HEK293 (cell line): ENCODE data around the gene MCM10.

Experiments used
- CTCF ChIA-PET: fragments of 350-600 bp; formaldehyde crosslinking; extraction: SDS; loops from one replicate; lab custom pipeline; 2021; ENCODE audit warnings: antibody characterized with exemption; lab: Yijun Ruan, JAX
- POLR2A ChIA-PET: fragments of 300-600 bp; formaldehyde crosslinking; extraction: SDS; loops from one replicate; lab custom pipeline; 2020; ENCODE audit warnings: antibody characterized with exemption, inconsistent platforms; lab: Yijun Ruan, JAX
- H3K27ac ChIP-seq: fragments of 200-500 bp; sonication (Bioruptor generic); 2 replicates; pipeline ENCODE4 v1.5.1; 2014; ENCODE audit warnings: low read depth, low read length, control low read depth, inconsistent platforms; ENCODE audit errors: extremely low read depth
- H3K36me3 ChIP-seq, 2 experiments: fragments of 200-500 bp in 1 of 2; sonication (Bioruptor generic) in 1 of 2; 1 replicate in 1 of 2; 2 replicates in 1 of 2; pipeline ENCODE4 v1.5.1; 2014 to 2017; ENCODE audit warnings: inconsistent platforms in 2 of 2, low read length in 2 of 2; ENCODE audit not compliant: control insufficient read depth in 2 of 2, insufficient read depth in 1 of 2
- H3K4me1 ChIP-seq: fragments of 200-500 bp; sonication (Bioruptor generic); 2 replicates; pipeline ENCODE4 v1.5.1; 2014; ENCODE audit warnings: mild to moderate bottlenecking, low read length, inconsistent platforms; ENCODE audit not compliant: control insufficient read depth, insufficient read depth
- H3K4me3 ChIP-seq: 2 replicates; pipeline ENCODE4 v1.5.1; 2011; ENCODE audit warnings: low read depth, mild to moderate bottlenecking, control low read depth, low read length, moderate library complexity
- H3K9me3 ChIP-seq: fragments of 200-500 bp; sonication (Bioruptor generic); 2 replicates; pipeline ENCODE4 v1.5.1; 2014; ENCODE audit warnings: low read depth, low read length, inconsistent platforms; ENCODE audit not compliant: control insufficient read depth, insufficient read depth
- BCL6B ChIP-seq: fragments of 450-650 bp; formaldehyde crosslinking; IDR thresholded peaks from 2 replicates; pipeline ENCODE4 v1.5.1; 2017; ENCODE audit warnings: missing biosample characterization, missing genetic modification characterization
- KLF1 ChIP-seq: fragments of 450-650 bp; formaldehyde crosslinking; IDR thresholded peaks from 2 replicates; pipeline ENCODE4 v1.5.1; 2016; ENCODE audit warnings: missing biosample characterization, missing genetic modification characterization
- OSR2 ChIP-seq: fragments of 450-650 bp; formaldehyde crosslinking; IDR thresholded peaks from 2 replicates; pipeline ENCODE4 v1.5.1; 2016; ENCODE audit warnings: missing biosample characterization, missing genetic modification characterization
- WT1 ChIP-seq: fragments of 450-650 bp; formaldehyde crosslinking; IDR thresholded peaks from 2 replicates; pipeline ENCODE4 v1.5.1; 2016; ENCODE audit warnings: missing biosample characterization, missing genetic modification characterization
- YY2 ChIP-seq: fragments of 450-650 bp; formaldehyde crosslinking; IDR thresholded peaks from 2 replicates; pipeline ENCODE4 v1.5.1; 2016; ENCODE audit warnings: missing biosample characterization, missing genetic modification characterization
- ZBTB26 ChIP-seq: fragments of 450-650 bp; formaldehyde crosslinking; optimal IDR thresholded peaks from 2 replicates; pipeline ENCODE3; 2016; ENCODE audit warnings: missing biosample characterization, mild to moderate bottlenecking, missing genetic modification characterization
- ZBTB48 ChIP-seq: fragments of 450-650 bp; formaldehyde crosslinking; IDR thresholded peaks from 2 replicates; pipeline ENCODE4 v1.5.1; 2016; ENCODE audit warnings: missing biosample characterization, missing genetic modification characterization
- ZNF132 ChIP-seq: fragments of 450-650 bp; formaldehyde crosslinking; IDR thresholded peaks from 2 replicates; pipeline ENCODE4 v1.5.1; 2017; ENCODE audit warnings: missing biosample characterization, missing genetic modification characterization, borderline replicate concordance
- ZNF140 ChIP-seq: fragments of 450-650 bp; formaldehyde crosslinking; IDR thresholded peaks from 2 replicates; pipeline ENCODE4 v1.5.1; 2016; ENCODE audit warnings: missing biosample characterization, missing genetic modification characterization
- ZNF175 ChIP-seq: fragments of 450-650 bp; formaldehyde crosslinking; IDR thresholded peaks from 2 replicates; pipeline ENCODE4 v1.5.1; 2016; ENCODE audit warnings: missing biosample characterization, missing genetic modification characterization
- ZNF214 ChIP-seq: fragments of 450-650 bp; formaldehyde crosslinking; IDR thresholded peaks from 2 replicates; pipeline ENCODE4 v1.5.1; 2017; ENCODE audit warnings: missing biosample characterization, mild to moderate bottlenecking, missing genetic modification characterization, borderline replicate concordance
- ZNF239 ChIP-seq: fragments of 450-650 bp; formaldehyde crosslinking; IDR thresholded peaks from 2 replicates; pipeline ENCODE4 v1.5.1; 2016; ENCODE audit warnings: missing biosample characterization, missing genetic modification characterization
- ZNF248 ChIP-seq: fragments of 450-650 bp; formaldehyde crosslinking; IDR thresholded peaks from 2 replicates; pipeline ENCODE4 v1.5.1; 2017; ENCODE audit warnings: missing biosample characterization, missing genetic modification characterization
- ZNF302 ChIP-seq: fragments of 450-650 bp; formaldehyde crosslinking; IDR thresholded peaks from 2 replicates; pipeline ENCODE4 v1.5.1; 2016; ENCODE audit warnings: missing biosample characterization, missing genetic modification characterization, low read depth
- ZNF391 ChIP-seq: fragments of 450-650 bp; formaldehyde crosslinking; IDR thresholded peaks from 2 replicates; pipeline ENCODE4 v1.5.1; 2016; ENCODE audit warnings: low read depth, missing biosample characterization, missing genetic modification characterization, borderline replicate concordance
- ZNF488 ChIP-seq: fragments of 450-650 bp; formaldehyde crosslinking; IDR thresholded peaks from 2 replicates; pipeline ENCODE4 v1.5.1; 2016; ENCODE audit warnings: missing biosample characterization, missing genetic modification characterization
- ZNF544 ChIP-seq: fragments of 450-650 bp; formaldehyde crosslinking; IDR thresholded peaks from 2 replicates; pipeline ENCODE4 v1.5.0; 2017; ENCODE audit warnings: missing biosample characterization, missing genetic modification characterization
- ZNF558 ChIP-seq: fragments of 450-650 bp; formaldehyde crosslinking; IDR thresholded peaks from 2 replicates; pipeline ENCODE4 v1.5.1; 2016; ENCODE audit warnings: missing biosample characterization, missing genetic modification characterization
- ZNF629 ChIP-seq: fragments of 450-650 bp; formaldehyde crosslinking; IDR thresholded peaks from 2 replicates; pipeline ENCODE4 v1.5.1; 2017; ENCODE audit warnings: missing biosample characterization, missing genetic modification characterization
- ZNF692 ChIP-seq: fragments of 450-650 bp; formaldehyde crosslinking; IDR thresholded peaks from 2 replicates; pipeline ENCODE4 v1.5.1; 2016; ENCODE audit warnings: missing biosample characterization, missing genetic modification characterization
- ZNF704 ChIP-seq: fragments of 450-650 bp; formaldehyde crosslinking; IDR thresholded peaks from 2 replicates; pipeline ENCODE4 v1.5.1; 2016; ENCODE audit warnings: missing biosample characterization, missing genetic modification characterization
- ZNF830 ChIP-seq: fragments of 450-650 bp; IDR thresholded peaks from 2 replicates; pipeline ENCODE4 v1.5.0; 2018; ENCODE audit warnings: missing biosample characterization, missing genetic modification characterization, low read depth, mild to moderate bottlenecking, moderate library complexity
- ZSCAN18 ChIP-seq: fragments of 450-650 bp; formaldehyde crosslinking; IDR thresholded peaks from 2 replicates; pipeline ENCODE4 v1.5.1; 2016; ENCODE audit warnings: missing biosample characterization, missing genetic modification characterization

MCM10 gene

GRCh38 chr10:13143766-13144165 lies 17.6 kb upstream of the MCM10 start (continued):
- no peak for TF ChIP-seq ZNF214 (tag by site-specific recombination)
- no peak for TF ChIP-seq ZNF140 (tag by site-specific recombination)
- TF ChIP-seq ZBTB48 (tag by site-specific recombination) = no peak

GRCh38 chr10:13144814-13145213 lies 16.5 kb upstream of the MCM10 start:
- CTCF ChIA-PET = interaction anchor here (0.6 kb wide), 1 partner anchor 16 kb away, joined by 3 read pairs; no protein-coding TSS in a partner anchor

GRCh38 chr10:13146379-13146778 lies 15.0 kb upstream of the MCM10 start:
- H3K27ac ChIP-seq = no peak overlapping the region
- H3K4me3 ChIP-seq = no peak overlapping the region
- TF ChIP-seq KLF1 (tag by site-specific recombination) (peak; percentile 88), ZNF830 (tag by site-specific recombination) (no peak)
- no peaks in the 10 kb centered on the region for H3K4me1 ChIP-seq
- no peaks in the 10 kb centered on the region for H3K9me3 ChIP-seq
- CTCF ChIA-PET = no interaction called here
- H3K36me3 ChIP-seq = no peaks in the 10 kb centered on the region
- POLR2A ChIA-PET = no interaction called here

More at GRCh38 chr10:13144814-13145213, 16.5 kb upstream of the MCM10 start:
- Histone ChIP-seq H3K9me3 (no peaks in the 10 kb centered on the region), H3K36me3 (peaks cover 0 to 10% of the 10 kb centered on the region in 2 experiments; a peak in 1 of 3 replicates), H3K4me3 (no peak overlapping the region), H3K27ac (no peak overlapping the region), H3K4me1 (no peaks in the 10 kb centered on the region)
- TF ChIP-seq ZBTB26 (no peak), ZNF544 (tag by site-specific recombination) (no peak), ZNF830 (tag by site-specific recombination) (no peak), ZNF558 (peak; percentile 99), ZNF704 (tag by site-specific recombination) (no peak), ZNF175 (tag by site-specific recombination) (no peak)
- POLR2A ChIA-PET = no interaction called here

- ChIA-PET CTCF (interaction anchor here (1.1 to 1.3 kb wide), 2 partner anchors 10 to 13 kb away, joined by 5 read pairs; no protein-coding TSS in a partner anchor), POLR2A (no interaction called here)
- Histone ChIP-seq H3K27ac (no peak overlapping the region), H3K4me3 (no peak overlapping the region), H3K36me3 (no peaks in the 10 kb centered on the region), H3K9me3 (no peaks in the 10 kb centered on the region), H3K4me1 (no peaks in the 10 kb centered on the region)
- TF ChIP-seq ZNF391 (no peak), ZBTB48 (tag by site-specific recombination) (no peak), OSR2 (tag by site-specific recombination) (no peak), ZNF239 (tag by site-specific recombination) (no peak), ZNF248 (no peak), ZSCAN18 (no peak), ZNF488 (tag by site-specific recombination) (no peak), WT1 (tag by site-specific recombination) (no peak), YY2 (tag by site-specific recombination) (no peak), ZNF692 (tag by site-specific recombination) (no peak), KLF1 (tag by site-specific recombination) (no peak), BCL6B (tag by site-specific recombination) (no peak), ZNF302 (tag by site-specific recombination) (no peak), ZNF132 (tag by site-specific recombination) (no peak), ZNF629 (tag by site-specific recombination) (no peak)
Measured at GRCh38 chr10:13147161-13147560, 14.2 kb upstream of the MCM10 start.
